ENCODE data around the gene CPB1.

The CPB1 gene

GRCh38 chr3:148833223-148833622 is 5.6 kb downstream of the CPB1 start:
- DNase-seq (ENCODE audit: low read depth): no peak

GRCh38 chr3:148839805-148840204 is 12.2 kb downstream of the CPB1 start:
- DNase-seq (ENCODE audit: low read depth): no peak

- no peak for DNase-seq (ENCODE audit: low read depth)
Measured at GRCh38 chr3:148840451-148840850, 12.8 kb downstream of the CPB1 start.

- no peak for DNase-seq (ENCODE audit: low read depth)
Measured at GRCh38 chr3:148845756-148846395, 18.3 kb downstream of the CPB1 start.

GRCh38 chr3:148847351-148847750 is 19.7 kb downstream of the CPB1 start:
- DNase-seq (ENCODE audit: low read depth): no peak

GRCh38 chr3:148848410-148848809 is 20.8 kb downstream of the CPB1 start:
- no peak for DNase-seq (ENCODE audit: low read depth)

GRCh38 chr3:148852271-148852992 is 24.8 kb downstream of the CPB1 start:
- no peak for DNase-seq (ENCODE audit: low read depth)

GRCh38 chr3:148853076-148853475 is 25.5 kb downstream of the CPB1 start:
- no peak for DNase-seq (ENCODE audit: low read depth)

- DNase-seq (ENCODE audit: low read depth): no peak
Measured at GRCh38 chr3:148854061-148854460, 26.4 kb downstream of the CPB1 start.

- no peak for DNase-seq (ENCODE audit: low read depth)
Measured at GRCh38 chr3:148856384-148856783, 28.8 kb downstream of the CPB1 start.

- DNase-seq (ENCODE audit: low read depth): no peak
Measured at GRCh38 chr3:148857316-148857715, 29.7 kb downstream of the CPB1 start.

GRCh38 chr3:148861277-148861869 is 33.8 kb downstream of the CPB1 start:
- DNase-seq (ENCODE audit: low read depth): no peak

- DNase-seq (ENCODE audit: low read depth): no peak
Measured at GRCh38 chr3:148863297-148863696, 35.7 kb downstream of the CPB1 start.

GRCh38 chr3:148863814-148864213 is 36.2 kb downstream of the CPB1 start:
- DNase-seq (ENCODE audit: low read depth): no peak

- no peak for DNase-seq (ENCODE audit: low read depth)
Measured at GRCh38 chr3:148865049-148865448, 37.4 kb downstream of the CPB1 start, which contains the start of gene CPA3. Gene CPA3, plus strand, starts transcription at chr3:148865296. Its CDS starts 12 bp downstream, at chr3:148865308.

GRCh38 chr3:148866261-148866660 is 38.6 kb downstream of the CPB1 start:
- DNase-seq (ENCODE audit: low read depth): no peak

- no peak for DNase-seq (ENCODE audit: low read depth)
Measured at GRCh38 chr3:148873270-148873927, 45.8 kb downstream of the CPB1 start.

GRCh38 chr3:148873977-148874376 is 46.4 kb downstream of the CPB1 start:
- no peak for DNase-seq (ENCODE audit: low read depth)

GRCh38 chr3:148878095-148878494 is 50.5 kb downstream of the CPB1 start:
- DNase-seq (ENCODE audit: low read depth): no peak

- DNase-seq (ENCODE audit: low read depth): no peak
Measured at GRCh38 chr3:148879256-148879655, 51.6 kb downstream of the CPB1 start.

- DNase-seq (ENCODE audit: low read depth): no peak
Measured at GRCh38 chr3:148880681-148881080, 53.1 kb downstream of the CPB1 start.

GRCh38 chr3:148881286-148881685 is 53.7 kb downstream of the CPB1 start:
- DNase-seq (ENCODE audit: low read depth): no peak

- DNase-seq (ENCODE audit: low read depth): no peak
Measured at GRCh38 chr3:148882288-148882687, 54.7 kb downstream of the CPB1 start.
